GM21423 (cell line): ENCODE results near the gene RPTOR.

Experiments used
- ATAC-seq: cut with Tn5 transposase; IDR thresholded peaks from one replicate; pipeline ENCODE4 v1.9.1; 2021; ENCODE audit warnings: mild to moderate bottlenecking, moderate library complexity; ENCODE audit not compliant: unreplicated experiment

RPTOR gene

DNA sequence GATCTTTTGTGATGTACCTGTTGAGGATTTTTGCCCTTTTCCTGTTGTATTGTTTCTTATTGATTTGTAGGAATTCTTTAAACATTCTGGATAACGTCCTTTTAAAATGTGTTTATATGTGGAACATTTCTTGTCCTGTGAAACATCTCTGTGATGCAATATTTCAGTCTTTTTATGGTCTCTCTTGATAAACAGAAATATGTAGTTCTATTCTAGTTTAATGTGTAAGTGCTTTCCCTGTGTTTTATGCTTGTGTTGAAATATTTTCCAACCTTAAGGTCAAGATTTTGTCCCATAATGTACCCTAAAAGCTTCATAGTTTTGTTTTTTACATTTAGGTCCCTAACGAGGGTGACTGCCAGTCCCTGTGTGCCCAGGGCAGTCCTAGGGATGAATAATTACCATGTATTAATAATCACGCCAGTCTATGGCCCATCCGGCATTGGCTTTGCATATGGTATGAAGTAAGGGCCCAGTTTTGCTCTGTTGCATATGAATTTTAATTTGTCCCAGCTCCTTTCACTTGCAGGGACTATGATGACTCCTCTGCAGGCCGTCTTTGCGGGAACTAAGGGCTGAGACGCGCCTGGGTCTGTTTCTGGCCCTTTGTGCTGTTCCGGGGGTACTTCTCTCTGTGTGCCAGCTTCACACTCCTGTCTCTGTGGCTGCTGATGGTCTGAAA, 44.2 kb downstream of the RPTOR start:
- no peak for ATAC-seq

DNA sequence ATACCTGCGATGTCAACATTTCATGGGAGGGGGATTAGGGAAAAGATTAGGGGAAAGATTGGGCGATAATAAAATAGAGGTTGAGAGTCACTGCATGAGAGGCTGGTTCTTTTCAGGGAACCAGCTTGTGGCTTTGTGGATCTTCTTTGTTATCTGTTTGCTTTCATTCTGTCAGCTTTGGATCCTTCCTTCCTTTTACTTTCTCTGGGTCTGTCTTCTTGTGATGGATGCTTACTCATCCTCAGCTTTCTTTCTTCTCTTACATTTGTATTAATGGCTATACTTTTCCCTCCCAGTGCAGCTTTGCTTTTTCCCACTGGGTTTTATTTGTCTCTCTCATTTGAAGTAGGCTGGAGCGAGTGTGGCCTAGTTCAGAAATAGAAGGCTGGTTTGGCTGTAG, 47.1 kb downstream of the RPTOR start:
- ATAC-seq: no peak

DNA sequence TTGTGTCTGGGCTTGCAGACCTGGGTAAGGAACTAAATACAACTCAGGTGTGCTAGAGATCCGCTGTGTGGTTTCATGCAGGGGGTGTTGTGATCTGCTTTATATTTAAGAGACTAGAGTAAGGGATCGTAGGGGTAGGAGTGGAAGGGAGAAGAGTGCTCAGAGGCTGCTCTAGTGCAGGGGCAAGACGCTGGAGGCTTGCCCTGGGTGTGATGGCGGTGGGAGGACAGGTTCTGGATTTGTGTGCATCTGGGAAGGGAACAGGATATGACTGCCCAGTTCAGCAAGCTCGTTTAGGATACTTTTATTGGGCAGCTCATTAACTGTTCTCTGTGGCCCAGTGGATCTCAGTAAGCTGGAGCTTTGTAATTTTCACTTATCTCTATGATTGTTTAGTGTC, 47.6 kb downstream of the RPTOR start:
- ATAC-seq: no peak

DNA sequence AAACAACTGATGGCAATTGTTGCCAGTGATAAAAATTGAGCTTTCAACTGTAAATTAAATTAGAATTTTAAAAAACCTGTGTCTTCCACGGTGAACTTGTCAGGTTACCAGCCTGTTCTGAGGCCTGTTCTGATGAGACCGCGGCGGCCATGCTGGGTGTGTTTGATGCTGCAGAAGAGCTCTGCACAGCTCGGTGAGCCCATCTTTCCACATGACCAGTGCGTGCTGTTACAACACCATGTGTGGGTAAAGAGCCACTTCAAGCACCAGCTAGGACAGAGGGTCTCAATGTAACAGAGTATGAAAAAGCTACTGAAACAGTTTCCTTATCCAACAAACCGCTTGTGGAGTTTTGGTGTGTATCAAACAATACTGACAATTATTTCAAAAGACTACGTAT, 48.5 kb downstream of the RPTOR start:
- no peak for ATAC-seq

DNA sequence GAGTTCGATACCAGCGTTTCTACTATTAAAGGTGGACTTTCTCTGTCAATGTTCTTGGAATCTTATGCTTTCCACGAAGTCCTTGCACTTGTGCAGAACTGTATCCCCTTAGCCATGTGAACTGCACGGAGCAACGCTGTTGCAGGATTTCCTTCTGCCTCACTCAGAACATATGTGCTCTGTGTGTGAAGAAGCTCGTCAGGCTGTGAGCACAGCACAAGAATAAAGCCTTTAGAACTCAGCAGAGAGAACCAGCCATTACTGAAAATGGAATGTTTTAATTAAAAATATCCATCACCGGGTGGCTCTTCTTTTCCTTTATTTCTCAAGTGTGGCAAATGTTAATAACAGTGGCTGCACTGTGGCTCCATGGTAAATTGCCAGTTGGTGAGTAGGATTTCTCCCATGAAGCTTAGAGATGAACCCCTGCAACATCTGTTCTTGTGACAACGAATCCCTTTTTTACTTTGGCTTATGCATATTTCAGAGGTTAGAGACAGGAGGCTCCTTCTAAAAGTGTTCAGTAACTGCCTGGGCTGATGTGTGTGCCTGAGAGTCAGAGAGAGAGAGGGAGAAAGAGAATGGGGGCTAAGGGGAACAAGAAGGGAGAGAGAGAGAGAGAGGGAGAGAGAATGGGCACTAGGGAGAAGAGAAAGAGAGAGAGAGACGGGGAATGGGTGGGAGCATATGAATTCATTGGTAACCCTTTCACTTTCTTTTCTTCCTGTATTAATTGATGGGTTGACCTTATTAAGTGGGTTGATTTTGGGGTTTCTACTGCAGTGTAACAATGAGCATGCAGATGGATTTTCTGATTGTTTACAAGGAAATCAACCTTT, 50.0 kb downstream of the RPTOR start:
- ATAC-seq: no peak

DNA sequence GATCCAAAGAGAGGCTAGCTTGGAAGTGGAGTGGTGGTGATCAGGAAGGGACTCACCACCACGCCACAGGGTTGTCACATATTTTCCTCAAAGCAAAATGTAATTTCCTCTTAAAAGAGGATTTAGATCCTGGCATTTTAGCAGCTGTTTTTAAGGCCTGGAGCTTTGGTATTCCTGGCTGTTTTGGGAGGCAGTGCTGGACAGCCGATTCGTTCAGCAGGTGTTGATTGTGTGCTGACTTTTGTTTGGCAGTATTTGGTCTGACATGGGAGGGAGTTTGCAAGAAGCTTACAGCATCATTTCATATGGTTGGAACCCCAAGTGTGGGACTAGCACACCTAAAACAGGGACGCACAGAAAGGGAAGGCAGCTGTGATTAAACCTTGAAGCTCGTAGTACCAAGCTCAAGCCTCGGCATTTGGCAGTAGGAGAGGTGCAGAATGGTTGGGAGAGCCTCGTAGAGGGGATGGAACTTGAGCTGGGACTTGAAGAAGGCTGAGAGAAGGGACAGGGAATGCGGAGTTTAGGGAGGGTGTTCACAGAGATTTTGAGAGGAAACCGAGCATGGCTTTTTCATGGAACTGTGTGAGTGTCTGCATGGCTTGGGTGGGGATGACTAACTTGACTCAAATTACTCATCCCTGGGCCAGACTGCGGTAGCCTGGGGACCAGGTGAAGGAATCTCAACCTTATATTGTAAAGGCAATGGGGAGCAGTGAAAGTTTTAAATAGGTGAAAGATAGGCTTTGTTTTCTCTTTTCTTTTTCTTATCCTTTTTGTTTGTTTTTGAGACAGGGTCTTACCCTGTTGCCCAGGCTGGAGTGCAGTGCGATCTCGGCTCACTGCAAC, 52.3 kb downstream of the RPTOR start:
- ATAC-seq: no peak

DNA sequence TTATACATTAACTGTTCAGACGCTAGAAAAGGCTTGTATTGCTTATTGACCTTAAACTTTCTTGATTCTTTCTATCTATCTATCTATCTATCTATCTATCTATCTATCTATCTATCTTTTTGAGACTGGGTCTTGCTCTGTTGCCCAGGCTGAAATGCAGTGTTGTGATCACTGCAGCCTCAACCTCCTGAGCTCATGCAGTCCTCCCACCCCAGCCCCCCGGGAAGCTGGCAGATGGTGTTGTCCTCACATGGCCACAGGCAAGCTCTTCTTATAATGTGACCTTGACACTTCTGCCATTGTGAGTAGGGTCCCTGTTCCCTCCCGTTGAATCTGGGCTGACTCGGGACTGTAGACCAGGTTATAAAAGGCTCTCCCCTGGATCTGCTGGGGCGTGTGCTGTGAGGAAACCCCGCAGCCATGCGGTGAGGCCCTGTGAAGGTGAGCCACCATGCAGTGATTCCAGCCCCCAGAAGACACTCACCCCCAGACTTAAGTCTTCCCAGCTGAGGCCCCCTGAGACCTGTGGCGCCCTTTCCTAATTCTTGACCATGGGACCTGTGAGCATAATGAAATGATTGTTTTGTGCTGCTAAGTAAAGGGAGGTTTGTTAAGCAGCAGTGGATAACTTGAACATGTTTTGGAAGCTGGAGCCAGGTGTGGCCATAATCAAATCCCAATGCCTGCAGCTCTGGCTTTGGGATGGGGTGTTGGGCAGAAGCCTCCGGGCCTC, 54.3 kb downstream of the RPTOR start:
- ATAC-seq: no peak

DNA sequence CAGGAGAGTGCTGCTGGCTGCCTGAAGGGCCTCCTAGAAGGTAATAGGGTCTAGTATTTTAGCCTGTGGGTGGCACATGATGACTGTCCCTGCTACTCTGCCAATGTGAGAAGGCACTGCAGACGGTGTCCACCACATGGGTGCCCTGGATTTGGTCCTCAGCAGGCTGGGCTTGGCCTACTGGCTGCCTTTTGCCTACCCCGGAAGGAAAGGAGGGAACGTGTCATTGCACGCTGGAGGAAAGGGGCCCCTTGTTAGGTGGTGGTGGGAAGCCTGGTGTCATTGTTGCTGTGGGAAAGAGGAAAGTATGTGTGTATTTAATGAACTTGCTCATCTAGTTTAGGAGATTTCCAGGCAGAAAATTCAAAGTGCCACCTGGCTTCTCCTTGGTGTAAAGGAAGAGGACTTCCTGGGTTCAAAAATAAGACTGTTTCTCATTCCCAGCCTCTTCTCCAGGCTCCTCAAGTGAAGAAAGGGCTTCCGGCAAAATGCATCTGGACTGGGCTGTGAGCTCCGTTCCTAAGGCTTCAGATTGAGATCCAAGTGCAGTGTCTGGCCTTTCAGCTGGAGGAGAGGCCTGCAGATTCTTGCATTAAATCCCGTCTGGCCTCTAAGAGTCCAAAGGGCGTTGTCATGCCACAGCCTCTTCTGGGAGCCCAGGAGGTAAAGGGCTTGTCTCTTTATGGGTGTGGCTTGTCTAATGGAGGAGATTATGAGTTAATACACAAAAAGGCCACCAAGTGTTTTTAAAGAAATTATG, 55.1 kb downstream of the RPTOR start:
- no peak for ATAC-seq

DNA sequence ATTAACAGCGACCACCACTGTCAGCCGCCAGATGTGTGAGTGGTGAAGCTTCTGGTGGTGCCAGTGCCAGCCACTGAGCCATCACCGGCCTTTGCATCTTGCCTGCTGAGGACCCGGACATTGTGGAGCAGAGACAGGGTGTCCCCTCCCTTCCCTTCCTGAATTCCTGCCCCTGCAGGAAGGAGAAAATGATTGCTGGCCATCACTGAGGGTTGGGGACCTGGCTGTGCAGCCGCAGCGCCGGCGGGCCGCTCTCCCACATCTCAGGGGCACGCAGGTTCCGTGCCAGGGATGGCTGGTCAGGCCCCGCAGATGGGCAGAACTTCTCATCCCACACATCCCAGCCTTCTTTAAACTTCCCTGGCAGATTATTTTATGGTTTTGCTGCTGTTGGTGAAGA, 56.5 kb downstream of the RPTOR start:
- no peak for ATAC-seq

DNA sequence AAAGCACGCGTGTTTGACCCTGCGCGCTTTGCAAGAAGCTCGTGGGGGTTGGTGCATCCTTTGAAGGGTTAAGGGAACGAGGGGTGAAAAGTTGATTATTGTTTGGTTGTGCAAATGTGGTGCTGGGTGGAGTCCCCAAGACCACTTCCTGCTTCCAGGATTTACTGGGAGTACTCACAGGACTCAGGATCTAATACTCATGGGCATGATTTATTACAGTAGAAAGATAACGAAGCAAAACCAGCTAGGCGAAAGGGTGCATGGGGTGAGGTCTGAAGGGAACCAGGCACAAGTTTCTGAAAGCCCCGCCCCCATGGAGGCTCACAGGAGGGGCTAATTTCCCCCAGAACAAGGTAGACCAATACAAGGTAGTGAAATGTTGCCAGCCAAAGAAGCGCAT, 58.8 kb downstream of the RPTOR start:
- ATAC-seq: no peak

DNA sequence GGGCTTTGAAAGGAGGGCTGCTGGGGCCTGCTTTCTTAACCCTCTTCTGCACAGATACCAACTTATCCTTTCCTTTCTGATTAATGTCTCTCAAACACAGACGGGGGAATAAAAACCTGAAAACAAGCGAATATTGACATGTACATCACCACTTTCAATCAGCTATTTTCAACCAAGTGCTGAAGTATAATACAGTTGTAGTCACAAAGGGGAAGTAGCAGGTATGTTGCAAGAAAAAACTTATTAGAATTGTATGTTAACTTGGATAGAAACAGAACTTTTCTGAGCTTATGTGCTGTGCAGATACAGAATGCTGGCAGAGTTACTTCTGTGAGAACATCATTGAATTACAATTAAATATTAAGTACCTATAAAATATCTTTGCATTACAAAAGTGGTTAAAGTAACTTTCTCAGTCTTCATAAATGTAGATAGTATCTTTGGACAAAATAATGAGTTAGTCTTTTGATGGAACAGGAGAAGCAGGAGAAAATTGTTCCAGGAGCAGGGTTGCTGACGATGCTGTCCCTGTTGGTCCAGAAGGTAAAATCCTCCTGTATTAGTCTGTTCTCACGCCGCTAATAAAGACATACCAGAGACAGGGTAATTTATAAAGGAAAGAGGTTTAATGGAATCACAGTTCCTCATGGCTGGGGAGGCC, 59.5 kb downstream of the RPTOR start:
- ATAC-seq: no peak

DNA sequence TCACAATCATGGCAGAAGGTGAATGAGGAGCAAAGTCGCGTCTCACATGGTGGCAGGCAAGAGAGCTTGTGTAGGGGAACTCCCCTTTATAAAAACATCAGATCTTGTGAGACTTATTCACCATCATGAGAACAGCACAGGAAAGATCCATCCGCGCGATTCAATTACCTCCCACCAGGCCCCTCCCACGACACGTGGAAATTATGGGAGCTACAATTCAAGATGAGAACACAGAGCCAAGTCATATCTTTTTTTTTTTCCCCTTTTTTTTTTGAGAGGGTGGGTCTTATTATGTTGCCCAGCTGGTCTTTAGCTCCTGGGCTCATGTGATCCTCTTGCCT, 60.0 kb downstream of the RPTOR start:
- no peak for ATAC-seq

DNA sequence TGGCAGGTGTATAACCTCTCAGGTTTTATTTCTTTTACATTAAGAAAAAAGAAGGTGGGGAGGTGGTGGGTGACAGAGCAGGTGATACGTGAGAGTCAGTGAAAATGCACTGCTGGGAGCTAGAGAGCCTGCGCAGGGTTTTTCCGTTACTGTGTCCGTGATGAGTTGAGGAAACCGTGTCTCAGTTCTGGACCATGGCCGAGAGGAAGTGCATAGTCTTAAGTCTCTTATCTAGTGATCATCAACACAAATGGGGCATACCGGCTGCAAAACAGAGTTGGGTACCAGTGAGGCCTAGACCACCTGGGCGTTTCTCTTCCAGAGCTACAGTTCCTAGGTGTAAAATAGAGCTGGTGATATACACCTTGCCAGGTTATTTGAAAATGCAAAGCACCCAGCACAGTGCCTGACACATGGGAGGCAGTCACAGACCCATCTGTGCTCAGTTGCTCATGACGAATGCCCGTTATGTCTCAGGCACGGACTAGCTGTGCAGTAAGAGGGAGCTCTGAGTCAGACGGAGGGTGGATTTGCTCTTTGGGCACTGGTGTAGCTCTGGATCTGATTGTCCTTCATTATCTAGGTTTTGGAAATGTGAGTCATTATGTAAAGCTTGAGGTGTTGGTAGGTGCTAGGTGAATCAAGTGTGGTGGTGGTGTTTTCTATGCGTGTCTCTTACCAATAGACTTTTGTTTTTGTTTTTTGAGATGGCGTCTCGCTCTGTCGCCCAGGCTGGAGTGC, 60.9 kb downstream of the RPTOR start:
- ATAC-seq: peak; percentile 80

DNA sequence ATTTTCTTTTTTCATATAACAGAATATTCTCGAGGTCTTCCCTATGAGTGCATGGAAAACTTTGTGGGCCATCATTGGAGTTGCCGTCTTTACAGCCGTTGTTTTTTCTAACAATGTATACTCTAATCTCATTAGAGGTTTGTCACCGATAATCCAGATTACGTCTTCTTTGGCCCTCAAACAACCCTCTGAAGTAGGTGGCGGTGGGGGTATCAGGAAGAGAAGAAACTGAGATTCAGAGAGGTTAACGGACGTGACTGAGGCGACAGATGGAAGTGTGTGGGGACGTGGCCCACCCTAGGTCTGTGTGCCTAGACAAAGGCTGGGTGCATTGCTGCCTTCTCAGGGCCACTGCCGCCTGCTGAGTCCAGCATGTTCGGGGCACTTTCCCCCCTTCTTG, 63.7 kb downstream of the RPTOR start:
- no peak for ATAC-seq

DNA sequence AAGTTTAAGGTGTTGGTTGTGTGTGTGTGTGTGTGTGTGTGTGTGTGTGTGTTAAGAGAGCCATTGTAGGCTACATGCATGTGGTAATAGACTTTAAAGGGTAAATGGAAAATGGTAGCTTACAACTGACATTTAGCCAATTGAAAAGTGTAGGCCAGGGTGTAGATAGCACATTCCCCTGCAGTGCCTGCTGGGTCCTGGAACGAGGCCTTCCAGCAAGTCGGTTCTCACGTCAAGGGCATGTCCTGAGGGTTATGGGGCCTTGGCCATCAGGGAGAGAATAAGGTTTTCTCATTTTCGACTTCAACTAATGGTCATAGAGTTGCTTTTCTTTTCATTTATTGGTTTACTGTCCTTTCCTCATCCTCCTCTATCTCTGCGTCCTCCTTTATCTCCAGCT, 65.1 kb downstream of the RPTOR start:
- ATAC-seq: no peak

DNA sequence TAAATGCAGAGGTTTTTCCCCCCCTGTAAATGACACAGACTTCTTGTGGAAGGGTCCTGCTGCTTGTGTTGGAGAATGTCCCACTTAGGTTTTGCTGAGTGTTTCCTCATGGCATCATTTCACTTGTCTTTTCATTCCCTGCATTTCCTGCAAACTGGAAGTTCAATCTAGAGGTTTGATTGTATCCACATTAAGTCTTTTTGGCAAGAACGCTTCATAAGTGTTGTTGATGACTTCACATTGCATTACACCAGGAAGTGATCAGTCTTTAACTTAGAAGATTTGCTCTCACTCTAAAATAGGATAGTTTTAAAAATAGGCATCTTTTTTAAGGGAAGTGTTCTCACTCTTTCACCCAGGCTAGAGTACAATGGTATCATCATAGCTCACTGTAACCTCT, 67.2 kb downstream of the RPTOR start:
- ATAC-seq: no peak

DNA sequence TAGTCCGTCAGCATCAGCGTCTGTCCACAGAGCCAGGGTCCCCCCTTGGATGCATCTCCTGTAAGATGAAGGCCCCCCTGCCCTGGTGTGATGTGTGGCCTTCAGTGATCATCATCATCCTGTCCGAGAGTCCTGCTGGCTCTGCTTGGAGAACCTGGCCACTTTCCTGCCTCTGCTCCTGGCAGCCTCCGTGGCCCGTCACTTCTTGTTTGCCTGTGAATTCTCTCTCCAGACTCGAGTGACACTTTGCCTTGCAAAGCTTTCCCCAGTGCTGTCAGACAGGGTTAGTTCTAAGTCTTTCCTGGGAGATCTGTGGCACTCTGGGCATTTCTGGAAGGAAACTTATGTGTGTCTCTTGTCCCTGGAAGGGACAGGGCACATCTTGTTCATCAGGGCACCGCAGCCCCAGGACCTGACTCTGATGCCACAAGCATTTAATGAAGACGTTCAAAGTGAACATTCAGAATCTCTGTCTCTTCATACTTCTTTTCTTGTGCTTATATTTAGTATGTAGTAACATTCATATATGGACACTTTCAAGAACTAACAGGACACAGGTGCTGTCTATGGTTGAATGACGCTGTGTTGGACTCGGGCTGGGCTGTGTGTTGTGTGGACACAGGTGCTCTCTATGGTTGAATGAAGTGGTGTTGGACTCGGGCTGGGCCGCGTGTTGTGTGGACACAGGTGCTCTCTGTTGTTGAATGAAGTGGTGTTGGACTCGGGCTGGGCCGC, 68.5 kb downstream of the RPTOR start:
- no peak for ATAC-seq

DNA sequence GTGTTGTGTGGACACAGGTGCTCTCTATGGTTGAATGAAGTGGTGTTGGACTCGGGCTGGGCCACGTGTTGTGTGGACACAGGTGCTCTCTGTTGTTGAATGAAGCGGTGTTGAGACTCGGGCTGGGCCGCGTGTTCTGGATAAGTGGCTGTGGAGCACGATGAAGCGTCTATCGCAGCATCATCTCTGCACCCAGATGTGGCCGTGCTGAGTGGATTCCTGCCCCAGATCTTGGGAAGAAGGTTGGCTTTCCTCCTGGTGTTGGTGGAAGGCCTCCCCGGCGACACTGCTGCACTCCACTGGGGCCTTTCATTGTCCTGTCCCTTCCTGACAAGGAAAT, 69.1 kb downstream of the RPTOR start:
- ATAC-seq: no peak
